Bronchial epithelial cell (primary cell): ENCODE data around the gene ABCC8. TPM values are rescaled to one million over a fixed set of nuclear protein-coding genes. Genes with fewer than 3 reads are reported as not detected.

Experiments
- DNase-seq: peaks from one replicate; pipeline ENCODE4 v3.0.0-alpha.2; 2010; ENCODE audit warnings: low read depth
- FAIRE-seq: peaks from 2 replicates; lab custom pipeline; 2011; peaks lifted over from hg19 to GRCh38; lab: Jason Lieb, UNC
- H3K27me3 ChIP-seq: 2 replicates; pipeline ENCODE4 v1.5.1; 2011; ENCODE audit warnings: low read length; ENCODE audit not compliant: control insufficient read depth, insufficient read depth
- H3K36me3 ChIP-seq: 2 replicates; pipeline ENCODE4 v1.5.1; 2011; ENCODE audit warnings: low read length; ENCODE audit not compliant: control insufficient read depth, insufficient read depth
- H3K4me3 ChIP-seq: 2 replicates; pipeline ENCODE4 v1.5.1; 2011; ENCODE audit warnings: mild to moderate bottlenecking, low read depth, low read length, control low read depth
- CTCF ChIP-seq: IDR thresholded peaks from 2 replicates; pipeline ENCODE4 v1.5.1; 2011; ENCODE audit warnings: mild to moderate bottlenecking, moderate library complexity, low read length, control low read depth, inconsistent platforms; ENCODE audit not compliant: insufficient read depth, severe bottlenecking
- total RNA-seq: library from RNA; depleted of rRNA; stranded (reverse); fragments of >200 nt; gene quantifications from 2 replicates; pipeline ENCODE4 v1.2.1, GENCODE V29; 2014

The ABCC8 gene
- total RNA-seq, 1 donor from 2014 or later = not detected

- no peak for FAIRE-seq
- Histone ChIP-seq H3K4me3 (no peak overlapping the region), H3K27me3 (peaks cover 8% of the 10 kb centered on the region), H3K36me3 (no peaks in the 10 kb centered on the region)
- no peak for TF ChIP-seq CTCF
- no peak for DNase-seq
Measured at GRCh38 chr11:17415523-17416104, 61.0 kb downstream of the ABCC8 start.

GRCh38 chr11:17414992-17415391 is 61.7 kb downstream of the ABCC8 start:
- DNase-seq = no peak
- TF ChIP-seq CTCF = no peak
- Histone ChIP-seq H3K4me3 (no peak overlapping the region), H3K27me3 (peaks cover 5% of the 10 kb centered on the region), H3K36me3 (no peaks in the 10 kb centered on the region)
- FAIRE-seq = no peak

DNA sequence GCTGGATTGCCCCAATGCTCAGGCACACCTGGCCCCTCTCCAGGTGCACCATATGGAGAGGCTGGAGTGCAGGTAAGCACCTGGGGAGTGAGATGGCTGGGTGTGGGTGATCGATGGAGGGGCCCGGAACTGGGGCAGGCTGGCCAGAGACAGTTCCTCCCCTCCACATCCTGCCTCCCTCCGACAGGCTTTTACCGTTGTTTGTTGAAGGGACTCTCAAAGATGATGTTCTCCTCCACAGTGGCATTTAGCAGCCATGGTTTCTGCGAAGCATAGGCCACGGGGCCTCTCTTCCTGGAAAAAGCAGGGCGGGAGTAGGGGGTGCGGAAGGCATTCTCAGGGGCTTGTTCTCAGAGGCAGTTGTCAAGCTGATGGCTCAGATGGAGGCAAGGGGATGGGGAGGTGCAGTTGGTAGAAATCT is 62.3 kb downstream of the ABCC8 start:
- DNase-seq (no peak), FAIRE-seq (no peak)
- Histone ChIP-seq H3K4me3 (no peak overlapping the region), H3K27me3 (peaks cover 5% of the 10 kb centered on the region), H3K36me3 (no peaks in the 10 kb centered on the region)
- no peak for TF ChIP-seq CTCF

DNA sequence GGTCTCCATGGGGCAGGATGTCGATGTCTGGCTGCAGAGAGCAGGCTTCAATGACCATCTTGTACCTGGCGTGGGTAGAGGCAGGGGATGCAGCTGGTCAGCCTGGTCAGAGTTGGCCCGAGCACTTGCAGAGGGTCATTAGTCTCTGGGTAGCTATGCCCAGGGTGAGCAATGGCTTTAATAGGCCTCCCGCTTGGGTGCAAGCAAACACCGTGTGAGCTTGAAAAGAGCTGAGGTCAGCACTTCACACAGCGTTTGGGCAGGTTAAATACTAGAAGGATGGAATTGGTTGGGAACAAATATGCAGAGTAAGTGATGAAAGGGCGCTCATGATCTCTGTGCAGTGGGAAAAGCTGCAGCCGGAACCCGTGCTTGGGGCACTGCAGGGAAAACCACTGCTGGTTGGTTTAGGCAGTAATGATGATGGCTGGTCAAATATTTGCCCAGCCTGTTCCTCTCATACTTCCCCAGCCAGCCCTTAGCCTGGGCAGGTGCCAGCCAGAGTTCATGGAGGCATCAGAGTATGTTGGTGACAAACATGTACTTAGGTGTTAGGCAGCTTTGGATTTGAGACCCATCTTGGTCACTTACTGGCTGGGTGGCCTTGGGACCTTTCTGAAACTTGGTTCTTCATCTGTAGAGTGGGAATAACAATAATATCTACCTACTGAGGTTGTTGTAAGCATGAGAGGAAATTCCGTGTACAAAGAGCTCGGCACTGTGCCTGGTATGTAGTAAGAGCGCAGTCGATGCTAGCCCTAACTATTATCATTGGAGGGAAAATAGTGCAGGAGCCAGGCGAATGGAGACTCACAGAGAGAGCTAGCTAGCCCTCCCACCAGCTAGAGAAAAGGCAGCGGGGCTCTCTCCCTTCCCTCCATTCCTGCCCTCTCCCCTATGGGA is 63.0 kb downstream of the ABCC8 start:
- DNase-seq = no peak
- H3K4me3 ChIP-seq = no peak overlapping the region
- no peak for FAIRE-seq
- no peaks in the 10 kb centered on the region for H3K36me3 ChIP-seq
- no peak for TF ChIP-seq CTCF
- peaks cover 5% of the 10 kb centered on the region for H3K27me3 ChIP-seq

DNA sequence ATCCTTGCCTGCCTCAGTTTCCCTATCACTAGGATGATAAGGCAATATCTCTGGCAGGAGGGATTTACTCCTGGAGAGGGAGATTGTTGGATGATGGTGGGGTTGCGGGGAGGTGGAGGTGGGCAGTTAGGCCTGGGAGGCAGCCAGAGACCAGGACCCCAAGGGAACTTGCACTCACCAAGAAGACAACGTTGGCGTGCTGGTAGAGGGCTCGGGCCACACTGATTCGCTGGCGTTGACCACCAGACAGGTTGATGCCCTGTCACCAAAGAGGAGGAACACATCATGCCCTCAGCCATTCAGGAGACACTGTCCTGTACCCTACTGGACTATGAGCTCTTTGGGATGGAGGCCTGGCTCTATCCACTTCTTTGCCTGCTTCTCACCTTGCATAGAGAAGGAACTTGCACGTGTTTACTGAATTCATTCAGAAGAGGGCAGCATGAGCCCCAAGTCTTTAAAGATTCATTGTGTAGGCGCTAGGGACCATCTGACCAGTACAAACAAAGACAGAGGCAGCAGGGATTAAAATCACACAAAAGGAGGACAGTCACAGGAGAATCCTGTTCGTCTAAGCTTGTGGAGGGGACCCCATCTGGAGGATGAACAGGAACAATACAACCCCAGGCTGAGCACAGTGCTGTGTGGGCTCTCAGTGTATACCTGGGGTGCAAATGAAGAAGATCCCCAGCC is 64.0 kb downstream of the ABCC8 start:
- no peak for FAIRE-seq
- no peak for TF ChIP-seq CTCF
- Histone ChIP-seq H3K36me3 (no peaks in the 10 kb centered on the region), H3K27me3 (peaks cover 5% of the 10 kb centered on the region), H3K4me3 (no peak overlapping the region)
- no peak for DNase-seq
